Naive thymus-derived CD4-positive, alpha-beta T cell (primary cell): ENCODE measurements around the gene PKNOX2. TPM values are rescaled to one million over a fixed set of nuclear protein-coding genes. Genes with fewer than 3 reads are reported as not detected.

Source experiments
- ATAC-seq: fragments of 150-1000 bp; cut with Tn5 transposase; 2 replicates; pipeline ENCODE4 v1.10.0; 2021; ENCODE audit warnings: mild to moderate bottlenecking, moderate library complexity
- CTCF ChIA-PET: fragments of 350-600 bp; sonication (Branson Sonifier 250); formaldehyde crosslinking; loops from one replicate; lab custom pipeline; 2021; ENCODE audit warnings: antibody characterized with exemption; lab: Charles Lee
- POLR2A ChIA-PET: fragments of 350-600 bp; sonication (Branson Sonifier 250); formaldehyde crosslinking; loops from one replicate; lab custom pipeline; 2021; ENCODE audit warnings: antibody characterized with exemption, inconsistent platforms; lab: Charles Lee
- DNase-seq, 9 donors: peaks; one replicate each; pipeline versions ENCODE4 v3.0.0 to v3.0.0-alpha.2; 2020 to 2022; ENCODE audit warnings: mixed read lengths in 1 of 9
- H3K27ac ChIP-seq: one replicate; pipeline ENCODE4 v1.7.0; 2013; ENCODE audit warnings: mild to moderate bottlenecking, low read depth, low read length, moderate library complexity
- H3K27me3 ChIP-seq, 2 donors: one replicate each; pipeline ENCODE4 v1.7.0; 2013; ENCODE audit warnings: low read length in 2 of 2, mild to moderate bottlenecking in 2 of 2, moderate library complexity in 2 of 2; ENCODE audit not compliant: control insufficient read depth in 2 of 2, insufficient read depth in 2 of 2
- H3K36me3 ChIP-seq, 3 experiments: 1 replicate in 2 of 3; 2 replicates in 1 of 3; pipeline ENCODE4 v1.7.0; 2013; ENCODE audit warnings: low read length in 3 of 3, mild to moderate bottlenecking in 3 of 3, moderate library complexity in 1 of 3; ENCODE audit not compliant: insufficient read depth in 3 of 3, control insufficient read depth in 2 of 3
- H3K4me1 ChIP-seq, 2 donors: one replicate each; pipeline ENCODE4 v1.7.0; 2013; ENCODE audit warnings: low read length in 2 of 2, mild to moderate bottlenecking in 2 of 2, moderate library complexity in 1 of 2; ENCODE audit not compliant: control insufficient read depth in 2 of 2, insufficient read depth in 2 of 2
- H3K4me3 ChIP-seq: 2 replicates; pipeline ENCODE4 v1.7.0; 2013; ENCODE audit warnings: mild to moderate bottlenecking, low read length
- H3K9me3 ChIP-seq, 3 experiments: 1 replicate in 2 of 3; 2 replicates in 1 of 3; pipeline ENCODE4 v1.7.0; 2013; ENCODE audit warnings: low read length in 3 of 3; ENCODE audit not compliant: control insufficient read depth in 2 of 3
- H3K27ac Mint-ChIP-seq, 9 donors: one replicate each; pipeline ENCODE4 v1.8.0; 2020 to 2022; ENCODE audit warnings: mixed read lengths in 9 of 9, mild to moderate bottlenecking in 8 of 9, moderate library complexity in 5 of 9, inconsistent platforms in 2 of 9
- H3K27me3 Mint-ChIP-seq, 5 donors: one replicate each; pipeline ENCODE4 v1.8.0; 2021 to 2022; ENCODE audit warnings: mixed read lengths in 5 of 5, mild to moderate bottlenecking in 1 of 5
- H3K36me3 Mint-ChIP-seq, 5 donors: one replicate each; pipeline ENCODE4 v1.8.0; 2020 to 2022; ENCODE audit warnings: mixed read lengths in 5 of 5, mild to moderate bottlenecking in 3 of 5, inconsistent platforms in 1 of 5
- H3K4me1 Mint-ChIP-seq, 7 donors: one replicate each; pipeline ENCODE4 v1.8.0; 2020 to 2022; ENCODE audit warnings: mixed read lengths in 7 of 7, mild to moderate bottlenecking in 3 of 7, inconsistent platforms in 1 of 7
- H3K4me3 Mint-ChIP-seq, 10 donors: one replicate each; pipeline ENCODE4 v1.8.0; 2020 to 2022; ENCODE audit warnings: mild to moderate bottlenecking in 10 of 10, mixed read lengths in 10 of 10, moderate library complexity in 6 of 10, inconsistent platforms in 2 of 10
- H3K9me3 Mint-ChIP-seq, 11 donors: one replicate each; pipeline ENCODE4 v1.8.0; 2020 to 2022; ENCODE audit warnings: mixed read lengths in 11 of 11, mild to moderate bottlenecking in 4 of 11, inconsistent platforms in 1 of 11, moderate library complexity in 1 of 11
- intact Hi-C, 2 donors: fragments of 100-400 bp; cut with micrococcal nuclease; formaldehyde crosslinking; loops; one replicate each; pipeline ENCODE4 v1.15.1; 2023
- polyA plus RNA-seq, 2 donors: library from polyadenylated mRNA; unstranded; fragments of 300-500 nt; fragmentation: Illumina TruSeq; gene quantifications; one replicate each; pipeline ENCODE4 v1.2.3, GENCODE V29; 2021
- total RNA-seq, 6 experiments: library from RNA in 5 of 6; stranded (reverse) in 5 of 6; gene quantifications; 1 replicate in 5 of 6; 2 replicates in 1 of 6; pipeline ENCODE4 v1.2.3 and lab custom pipeline; 2021 to 2026

The PKNOX2 gene
- total and polyA plus RNA-seq, 7 experiments from 2014 or later: not detected

GRCh38 chr11:125337836-125338834 is 173.6 kb downstream of the PKNOX2 start:
- Histone ChIP-seq H3K27ac (no peak overlapping the region), H3K4me1 (no peaks in the 10 kb centered on the region), H3K4me3 (no peak overlapping the region), H3K36me3 (no peaks in the 10 kb centered on the region), H3K9me3 (no peaks in the 10 kb centered on the region), H3K27me3 (no peaks in the 10 kb centered on the region)
- Mint-ChIP-seq H3K27me3 (peaks cover 0 to 21% (median 4%) of the 10 kb centered on the region in 5 donors), H3K27ac (no peak overlapping the region), H3K9me3 (peaks cover 0 to under 1% (median 0%) of the 10 kb centered on the region in 11 donors), H3K4me3 (no peak overlapping the region), H3K4me1 (no peaks in the 10 kb centered on the region), H3K36me3 (no peaks in the 10 kb centered on the region)
- intact Hi-C loops: no loop called here
- no peak for DNase-seq
- ChIA-PET POLR2A (no interaction called here), CTCF (no interaction called here)
- no peak for ATAC-seq

- Mint-ChIP-seq H3K4me3 (no peak overlapping the region), H3K27me3 (peaks cover 0 to 24% (median 7%) of the 10 kb centered on the region in 5 donors), H3K36me3 (no peaks in the 10 kb centered on the region), H3K9me3 (peaks cover 0 to 2% (median 0%) of the 10 kb centered on the region in 11 donors), H3K27ac (no peak overlapping the region), H3K4me1 (no peaks in the 10 kb centered on the region)
- CTCF ChIA-PET: no interaction called here
- no peaks in the 10 kb centered on the region for H3K4me1 ChIP-seq
- no peak overlapping the region for H3K4me3 ChIP-seq
- no peak for ATAC-seq
- DNase-seq: no peak
- no peak overlapping the region for H3K27ac ChIP-seq
- H3K9me3 ChIP-seq: no peaks in the 10 kb centered on the region
- no peaks in the 10 kb centered on the region for H3K27me3 ChIP-seq
- intact Hi-C loops: no loop called here
- POLR2A ChIA-PET: no interaction called here
- H3K36me3 ChIP-seq: no peaks in the 10 kb centered on the region
These were observed 174.6 kb downstream of the PKNOX2 start for GRCh38 chr11:125338886-125339811.

GRCh38 chr11:125341676-125342075 is 177.1 kb downstream of the PKNOX2 start:
- ATAC-seq (no peak), DNase-seq (no peak)
- Mint-ChIP-seq H3K27me3 (peaks cover 5 to 37% (median 15%) of the 10 kb centered on the region in 5 donors), H3K36me3 (no peaks in the 10 kb centered on the region), H3K4me1 (peaks cover 0 to 3% (median 0%) of the 10 kb centered on the region in 7 donors), H3K4me3 (no peak overlapping the region), H3K9me3 (peaks cover 0 to 2% (median 0%) of the 10 kb centered on the region in 11 donors), H3K27ac (no peak overlapping the region)
- Histone ChIP-seq H3K27me3 (no peaks in the 10 kb centered on the region), H3K4me3 (no peak overlapping the region), H3K27ac (no peak overlapping the region), H3K4me1 (no peaks in the 10 kb centered on the region), H3K9me3 (no peaks in the 10 kb centered on the region), H3K36me3 (no peaks in the 10 kb centered on the region)
- POLR2A ChIA-PET: no interaction called here
- intact Hi-C loops: loop anchor here (10.0 kb wide), 1 partner anchor 533 kb away; no protein-coding TSS in a partner anchor
- CTCF ChIA-PET: interaction anchor here (0.6 kb wide), 1 partner anchor 1163 kb away, joined by 4 read pairs; no protein-coding TSS in a partner anchor

DNA sequence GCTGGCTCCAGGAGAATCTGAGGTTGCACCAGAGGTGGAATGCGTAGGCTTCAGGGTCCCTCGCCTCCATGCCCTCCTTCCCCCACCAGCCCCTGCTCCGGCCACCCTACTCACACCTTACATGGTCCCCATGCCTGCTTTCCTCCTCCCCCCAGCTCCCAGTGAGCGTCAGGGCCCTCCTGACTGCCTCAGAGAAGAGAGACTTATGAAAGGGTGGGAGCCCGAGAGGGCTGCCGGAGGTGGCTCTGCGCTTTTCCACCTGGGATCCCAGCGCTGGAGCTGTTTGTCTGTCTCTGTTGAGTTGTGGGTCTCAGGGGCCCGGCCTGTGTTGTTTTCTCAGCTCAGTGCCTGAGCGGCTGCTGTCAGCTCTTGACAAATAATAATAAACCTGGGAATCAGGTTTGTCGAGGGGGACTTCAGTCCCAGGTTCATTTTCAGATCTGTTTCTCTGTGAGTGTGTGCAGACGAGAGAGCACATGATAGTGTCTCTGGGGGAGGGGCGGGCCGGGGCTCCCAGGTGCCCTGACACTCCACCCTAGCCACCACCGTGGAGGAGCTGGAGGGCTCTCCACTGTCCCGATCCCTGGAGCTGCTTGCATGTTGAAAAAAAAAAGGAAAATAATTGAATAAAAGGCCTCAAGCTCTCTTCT is 177.9 kb downstream of the PKNOX2 start:
- peaks cover 5 to 37% (median 15%) of the 10 kb centered on the region in 5 donors for H3K27me3 Mint-ChIP-seq
- no peak for ATAC-seq
- CTCF ChIA-PET: interaction anchor here (0.6 to 0.9 kb wide), 2 partner anchors 11 to 1151 kb away, joined by 4 to 8 read pairs; no protein-coding TSS in a partner anchor

DNA sequence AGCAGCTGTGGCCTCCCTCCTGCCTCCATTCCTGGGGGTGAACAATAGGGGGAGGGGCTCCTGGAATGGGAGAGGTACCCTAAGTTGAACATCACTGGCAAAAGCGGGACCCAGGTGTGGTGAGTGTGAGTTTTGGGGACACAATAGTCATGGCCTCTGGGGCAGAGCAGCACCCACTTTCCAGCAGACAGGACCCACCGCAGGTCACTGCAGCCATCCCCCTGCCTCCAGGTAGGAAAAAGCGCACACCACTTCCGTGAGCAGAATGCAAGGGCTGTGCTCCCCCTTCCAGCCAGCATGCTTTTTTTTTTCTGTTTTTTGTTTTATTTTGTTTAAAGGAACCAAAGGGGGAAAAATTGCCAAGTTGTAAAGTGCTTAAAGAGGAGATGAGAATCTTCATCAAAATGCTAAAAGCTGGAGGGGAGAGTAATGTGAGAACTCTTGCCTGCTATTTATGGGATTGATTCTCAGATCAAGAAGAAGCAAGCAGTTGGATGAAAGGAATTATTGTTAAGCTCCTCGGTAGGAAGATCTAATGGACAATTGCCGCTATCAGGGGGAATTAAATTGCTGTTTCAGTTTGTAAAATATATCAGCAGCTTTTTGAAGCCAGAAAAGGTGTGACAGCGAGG is 178.7 kb downstream of the PKNOX2 start:
- peaks cover 0 to 3% (median 0%) of the 10 kb centered on the region in 7 donors for H3K4me1 Mint-ChIP-seq
- Histone ChIP-seq H3K27ac (no peak overlapping the region), H3K4me3 (no peak overlapping the region), H3K36me3 (no peaks in the 10 kb centered on the region), H3K9me3 (no peaks in the 10 kb centered on the region), H3K27me3 (no peaks in the 10 kb centered on the region), H3K4me1 (no peaks in the 10 kb centered on the region)
- intact Hi-C loops: loop anchor here (10.0 kb wide), 1 partner anchor 532 kb away; no protein-coding TSS in a partner anchor
- peaks cover 0 to 2% (median 0%) of the 10 kb centered on the region in 11 donors for H3K9me3 Mint-ChIP-seq
- H3K27ac Mint-ChIP-seq: no peak overlapping the region
- DNase-seq (no peak), ATAC-seq (no peak)
- H3K27me3 Mint-ChIP-seq: peaks cover 5 to 34% (median 15%) of the 10 kb centered on the region in 5 donors
- ChIA-PET POLR2A (no interaction called here), CTCF (interaction anchor here (0.6 kb wide), 1 partner anchor 1151 kb away, joined by 4 read pairs; no protein-coding TSS in a partner anchor)
- no peaks in the 10 kb centered on the region for H3K36me3 Mint-ChIP-seq
- H3K4me3 Mint-ChIP-seq: no peak overlapping the region

More for the DNA sequence above, 177.9 kb downstream of the PKNOX2 start:
- no peak overlapping the region for H3K4me3 Mint-ChIP-seq
- Histone ChIP-seq H3K9me3 (no peaks in the 10 kb centered on the region), H3K27me3 (no peaks in the 10 kb centered on the region), H3K4me1 (no peaks in the 10 kb centered on the region), H3K4me3 (no peak overlapping the region), H3K36me3 (no peaks in the 10 kb centered on the region), H3K27ac (no peak overlapping the region)
- POLR2A ChIA-PET: no interaction called here
- no peak for DNase-seq
- H3K4me1 Mint-ChIP-seq: peaks cover 0 to 3% (median 0%) of the 10 kb centered on the region in 7 donors
- H3K9me3 Mint-ChIP-seq: peaks cover 0 to 2% (median 0%) of the 10 kb centered on the region in 11 donors
- intact Hi-C loops: loop anchor here (10.0 kb wide), 1 partner anchor 532 kb away; no protein-coding TSS in a partner anchor
- no peak overlapping the region for H3K27ac Mint-ChIP-seq
- H3K36me3 Mint-ChIP-seq: no peaks in the 10 kb centered on the region
